Measurements from ENCODE around the gene TBC1D25. TPM values are rescaled to one million over a fixed set of nuclear protein-coding genes. Genes with fewer than 3 reads are reported as not detected.

The TBC1D25 gene
- total RNA-seq, 1 donor from 2014 or later = 1.5 TPM

DNA sequence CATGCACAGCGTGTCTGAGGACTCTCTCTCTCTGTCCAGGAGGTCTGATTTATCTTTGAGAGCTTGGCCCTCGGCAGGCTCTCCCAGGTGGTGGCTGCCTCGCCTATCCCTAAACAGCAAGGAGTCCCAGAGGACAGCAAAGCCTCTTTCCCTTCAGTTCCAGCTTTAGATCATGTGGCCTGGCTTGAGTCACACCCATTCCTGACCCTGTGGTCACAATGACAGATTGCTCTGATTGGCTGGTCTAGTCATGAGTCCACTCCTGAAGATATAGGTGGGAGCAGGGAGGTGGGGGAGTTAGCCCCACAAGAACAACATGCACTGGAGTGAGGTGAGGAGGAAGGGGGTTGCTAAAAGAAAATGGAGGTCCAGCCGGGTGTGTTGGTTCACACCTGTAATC is 42.9 kb upstream of the TBC1D25 start:
- Mint-ChIP-seq H3K36me3 (no peaks in the 10 kb centered on the region), H3K27ac (peak overlapping the region; percentile 64), H3K27me3 (ENCODE audit: insufficient read depth, low read depth) (peaks cover 12% of the 10 kb centered on the region), H3K9me3 (peaks cover 9% of the 10 kb centered on the region), H3K4me3 (no peak overlapping the region), H3K4me1 (peaks cover 4% of the 10 kb centered on the region)
- H4K20me1 ChIP-seq (ENCODE audit: low read depth) = no peaks in the 10 kb centered on the region
- no peaks in the 10 kb centered on the region for H3K27me3 ChIP-seq
- no peaks in the 10 kb centered on the region for H3K4me1 ChIP-seq
- H3K4me3 ChIP-seq = no peak overlapping the region
- no peak for DNase-seq (ENCODE audit: low spot score)
- no peak overlapping the region for H2AFZ ChIP-seq (replicated peaks)
- no peaks in the 10 kb centered on the region for H3K9me3 ChIP-seq (ENCODE audit: low read depth)
- H3K36me3 ChIP-seq = no peaks in the 10 kb centered on the region
- no peaks in the 10 kb centered on the region for H3K79me2 ChIP-seq (ENCODE audit: low read depth)
- H3K9ac ChIP-seq = no peak overlapping the region
- H3F3A ChIP-seq (ENCODE audit: low read depth) = no peaks in the 10 kb centered on the region
- TF ChIP-seq EZH2phosphoT487 (IDR thresholded peaks at IDR 0.05) = no peak
- no peak overlapping the region for H3K27ac ChIP-seq
- H3K4me2 ChIP-seq = no peak overlapping the region

DNA sequence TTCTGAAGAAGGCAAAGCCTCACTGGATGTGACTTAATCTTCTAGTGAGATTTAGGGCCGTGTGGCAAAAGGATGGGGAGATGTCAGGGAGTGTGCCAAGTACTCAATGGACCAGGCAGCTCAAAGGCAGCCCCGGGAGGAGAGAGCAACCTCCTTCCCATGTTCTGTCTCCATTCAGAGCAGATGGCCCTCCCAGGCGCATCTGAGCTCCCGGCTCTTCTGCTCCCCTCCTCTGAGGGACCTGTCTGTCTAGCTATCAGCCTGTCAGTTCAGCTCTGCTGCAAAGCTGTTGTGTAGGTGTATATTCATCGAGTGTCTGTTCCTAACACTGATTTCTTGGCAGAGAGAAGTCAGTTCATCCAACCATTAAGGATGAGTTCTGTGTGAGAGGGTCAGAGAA is 41.6 kb upstream of the TBC1D25 start:
- Histone ChIP-seq H2AFZ (replicated peaks) (no peak overlapping the region), H3K4me1 (no peaks in the 10 kb centered on the region), H3K36me3 (no peaks in the 10 kb centered on the region), H3K4me3 (no peak overlapping the region), H3K27ac (no peak overlapping the region), H3K4me2 (no peak overlapping the region), H4K20me1 (ENCODE audit: low read depth) (no peaks in the 10 kb centered on the region), H3K9ac (no peak overlapping the region), H3K79me2 (ENCODE audit: low read depth) (no peaks in the 10 kb centered on the region), H3F3A (ENCODE audit: low read depth) (no peaks in the 10 kb centered on the region), H3K27me3 (no peaks in the 10 kb centered on the region), H3K9me3 (ENCODE audit: low read depth) (no peaks in the 10 kb centered on the region)
- H3K4me1 Mint-ChIP-seq = peaks cover 4% of the 10 kb centered on the region
- H3K4me3 Mint-ChIP-seq = no peak overlapping the region
- TF ChIP-seq EZH2 (IDR thresholded peaks at IDR 0.05) = no peak
- TF ChIP-seq EZH2phosphoT487 (IDR thresholded peaks at IDR 0.05) = no peak
- TF ChIP-seq, protein P1, sequence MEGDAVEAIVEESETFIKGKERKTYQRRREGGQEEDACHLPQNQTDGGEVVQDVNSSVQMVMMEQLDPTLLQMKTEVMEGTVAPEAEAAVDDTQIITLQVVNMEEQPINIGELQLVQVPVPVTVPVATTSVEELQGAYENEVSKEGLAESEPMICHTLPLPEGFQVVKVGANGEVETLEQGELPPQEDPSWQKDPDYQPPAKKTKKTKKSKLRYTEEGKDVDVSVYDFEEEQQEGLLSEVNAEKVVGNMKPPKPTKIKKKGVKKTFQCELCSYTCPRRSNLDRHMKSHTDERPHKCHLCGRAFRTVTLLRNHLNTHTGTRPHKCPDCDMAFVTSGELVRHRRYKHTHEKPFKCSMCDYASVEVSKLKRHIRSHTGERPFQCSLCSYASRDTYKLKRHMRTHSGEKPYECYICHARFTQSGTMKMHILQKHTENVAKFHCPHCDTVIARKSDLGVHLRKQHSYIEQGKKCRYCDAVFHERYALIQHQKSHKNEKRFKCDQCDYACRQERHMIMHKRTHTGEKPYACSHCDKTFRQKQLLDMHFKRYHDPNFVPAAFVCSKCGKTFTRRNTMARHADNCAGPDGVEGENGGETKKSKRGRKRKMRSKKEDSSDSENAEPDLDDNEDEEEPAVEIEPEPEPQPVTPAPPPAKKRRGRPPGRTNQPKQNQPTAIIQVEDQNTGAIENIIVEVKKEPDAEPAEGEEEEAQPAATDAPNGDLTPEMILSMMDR (IDR thresholded peaks at IDR 0.05) = no peak
- no peaks in the 10 kb centered on the region for H3K36me3 Mint-ChIP-seq
- no peak for DNase-seq (ENCODE audit: low spot score)
- no peak overlapping the region for H3K27ac Mint-ChIP-seq
- H3K27me3 Mint-ChIP-seq (ENCODE audit: insufficient read depth, low read depth) = peaks cover 9% of the 10 kb centered on the region
- peaks cover 9% of the 10 kb centered on the region for H3K9me3 Mint-ChIP-seq

DNA sequence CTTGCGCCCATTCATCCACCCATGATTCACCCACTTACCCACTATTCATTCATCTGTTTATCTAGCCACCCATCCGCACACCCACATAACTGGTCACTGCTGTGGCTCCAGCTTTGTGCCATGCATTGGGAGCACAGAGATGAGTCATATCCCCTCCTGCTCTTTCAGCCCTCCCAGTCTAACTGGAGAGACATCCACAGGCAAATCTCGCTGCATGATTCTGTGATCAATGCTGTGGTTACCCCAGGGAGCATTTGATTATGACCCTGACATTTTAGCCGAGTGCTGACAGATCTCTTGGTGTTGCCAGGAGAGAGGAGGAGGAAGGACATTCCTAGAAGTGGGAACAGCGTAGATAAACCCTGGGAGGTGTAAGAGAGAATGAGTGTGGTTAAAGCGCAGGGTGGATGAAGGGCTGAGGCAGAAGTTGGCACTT is 41.1 kb upstream of the TBC1D25 start:
- Histone ChIP-seq H3K4me2 (no peak overlapping the region), H3K9me3 (ENCODE audit: low read depth) (no peaks in the 10 kb centered on the region), H3K36me3 (no peaks in the 10 kb centered on the region), H3K79me2 (ENCODE audit: low read depth) (no peaks in the 10 kb centered on the region), H4K20me1 (ENCODE audit: low read depth) (no peaks in the 10 kb centered on the region), H3F3A (ENCODE audit: low read depth) (no peaks in the 10 kb centered on the region), H3K27me3 (no peaks in the 10 kb centered on the region), H2AFZ (replicated peaks) (no peak overlapping the region), H3K27ac (no peak overlapping the region), H3K9ac (no peak overlapping the region), H3K4me1 (no peaks in the 10 kb centered on the region), H3K4me3 (no peak overlapping the region)
- Mint-ChIP-seq H3K27me3 (ENCODE audit: insufficient read depth, low read depth) (peaks cover 11% of the 10 kb centered on the region), H3K36me3 (no peaks in the 10 kb centered on the region), H3K4me1 (peaks cover 4% of the 10 kb centered on the region), H3K4me3 (no peak overlapping the region), H3K9me3 (peaks cover 11% of the 10 kb centered on the region), H3K27ac (no peak overlapping the region)
- TF ChIP-seq EZH2phosphoT487 (IDR thresholded peaks at IDR 0.05) (no peak), EZH2 (IDR thresholded peaks at IDR 0.05) (no peak)
- no peak for DNase-seq (ENCODE audit: low spot score)

DNA sequence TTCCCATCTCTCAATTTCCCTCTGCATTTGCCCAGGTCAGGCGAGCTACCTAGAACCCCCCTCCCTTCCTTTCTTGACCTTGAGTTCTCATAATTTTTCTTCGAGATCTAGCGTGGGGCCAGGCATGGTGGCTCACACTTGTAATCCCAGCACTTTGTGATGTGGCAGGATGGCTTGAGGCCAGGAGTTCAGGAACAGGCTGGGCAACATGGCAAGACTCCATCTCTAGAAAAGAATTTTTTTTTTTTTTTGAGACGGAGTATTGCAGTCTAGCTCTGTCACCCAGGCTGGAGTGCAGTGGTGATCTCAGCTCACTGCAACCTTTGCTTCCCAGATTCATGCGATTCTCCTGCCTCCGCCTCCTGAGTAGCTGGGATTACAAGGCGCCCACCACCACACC is 35.3 kb upstream of the TBC1D25 start:
- no peak for DNase-seq (ENCODE audit: low spot score)
- H3K27ac Mint-ChIP-seq = no peak overlapping the region
- H3K27me3 ChIP-seq = no peaks in the 10 kb centered on the region

More for the DNA sequence above, 35.3 kb upstream of the TBC1D25 start:
- Histone ChIP-seq H3K4me1 (peaks cover 3% of the 10 kb centered on the region), H3K9ac (no peak overlapping the region), H3K4me3 (no peak overlapping the region), H3K27ac (no peak overlapping the region), H3K79me2 (ENCODE audit: low read depth) (no peaks in the 10 kb centered on the region), H3F3A (ENCODE audit: low read depth) (no peaks in the 10 kb centered on the region), H2AFZ (replicated peaks) (no peak overlapping the region), H3K9me3 (ENCODE audit: low read depth) (no peaks in the 10 kb centered on the region), H3K36me3 (no peaks in the 10 kb centered on the region), H3K4me2 (no peak overlapping the region), H4K20me1 (ENCODE audit: low read depth) (no peaks in the 10 kb centered on the region)
- no peak overlapping the region for H3K4me3 Mint-ChIP-seq
- TF ChIP-seq EZH2phosphoT487 (IDR thresholded peaks at IDR 0.05) = no peak
- TF ChIP-seq, protein P1 (IDR thresholded peaks at IDR 0.05) = no peak
- no peak for TF ChIP-seq EZH2 (IDR thresholded peaks at IDR 0.05)
- peaks cover 6% of the 10 kb centered on the region for H3K9me3 Mint-ChIP-seq
- peaks cover 13% of the 10 kb centered on the region for H3K27me3 Mint-ChIP-seq (ENCODE audit: insufficient read depth, low read depth)
- H3K4me1 Mint-ChIP-seq = peaks cover 9% of the 10 kb centered on the region
- peaks cover 2% of the 10 kb centered on the region for H3K36me3 Mint-ChIP-seq

Measured in neural progenitor cell (in vitro differentiated cells).